GM23338 (cell line): ENCODE measurements around the gene SH3RF3. TPM values are rescaled to one million over a fixed set of nuclear protein-coding genes. Genes with fewer than 3 reads are reported as not detected.

ENCODE experiments used
- ATAC-seq: fragments of 200-7000 bp; cut with Tn5 transposase; 3 replicates; pipeline ENCODE4 v1.9.1; 2020
- DNase-seq: peaks from one replicate; pipeline ENCODE4 v3.0.0-alpha.2; 2015; ENCODE audit warnings: low spot score
- H2AFZ ChIP-seq: fragments of 200-600 bp; sonication (generic); 2 replicates; pipeline ENCODE4 v1.8.0; 2016; ENCODE audit warnings: antibody characterized with exemption, mild to moderate bottlenecking, moderate library complexity
- H3F3A ChIP-seq: fragments of 200-600 bp; sonication (generic); replicated peaks from 2 replicates; pipeline ENCODE4 v1.8.0; 2017; ENCODE audit warnings: antibody characterized with exemption, mixed run types, low read depth
- H3K27ac ChIP-seq: fragments of 200-600 bp; sonication (generic); 2 replicates; pipeline ENCODE4 v1.6.1; 2016; ENCODE audit warnings: low read depth
- H3K27me3 ChIP-seq: fragments of 200-600 bp; sonication (generic); 2 replicates; pipeline ENCODE4 v1.8.0; 2016; ENCODE audit warnings: mild to moderate bottlenecking, mixed run types, moderate library complexity; ENCODE audit not compliant: insufficient read depth
- H3K36me3 ChIP-seq: fragments of 200-600 bp; sonication (generic); 2 replicates; pipeline ENCODE4 v1.8.0; 2016; ENCODE audit warnings: mild to moderate bottlenecking; ENCODE audit not compliant: insufficient read depth
- H3K4me1 ChIP-seq: fragments of 200-600 bp; sonication (generic); 2 replicates; pipeline ENCODE4 v1.8.0; 2016; ENCODE audit warnings: mild to moderate bottlenecking, moderate library complexity; ENCODE audit not compliant: insufficient read depth
- H3K4me2 ChIP-seq: fragments of 200-600 bp; sonication (generic); 2 replicates; pipeline ENCODE4 v1.7.1; 2017; ENCODE audit warnings: mixed run types
- H3K4me3 ChIP-seq: fragments of 200-600 bp; sonication (generic); 2 replicates; pipeline ENCODE4 v1.6.1; 2016; ENCODE audit warnings: mixed run types
- H3K79me2 ChIP-seq: fragments of 200-600 bp; sonication (generic); replicated peaks from 2 replicates; pipeline ENCODE4 v1.8.0; 2017; ENCODE audit warnings: mild to moderate bottlenecking; ENCODE audit not compliant: insufficient read depth
- H3K9me2 ChIP-seq: fragments of 200-600 bp; sonication (generic); 2 replicates; pipeline ENCODE4 v1.8.0; 2017; ENCODE audit not compliant: insufficient read depth
- H4K20me1 ChIP-seq: fragments of 200-600 bp; sonication (generic); replicated peaks from 2 replicates; pipeline ENCODE4 v1.8.0; 2017; ENCODE audit warnings: mild to moderate bottlenecking; ENCODE audit not compliant: insufficient read depth
- H3K27ac Mint-ChIP-seq: 2 replicates; pipeline ENCODE4 v1.8.0; 2020; ENCODE audit warnings: inconsistent platforms, mild to moderate bottlenecking, moderate library complexity, mixed read lengths
- H3K27me3 Mint-ChIP-seq: 3 replicates; pipeline ENCODE4 v1.8.0; 2022; ENCODE audit warnings: low read depth, mild to moderate bottlenecking, moderate library complexity, mixed read lengths, inconsistent platforms; ENCODE audit not compliant: insufficient read depth, poor library complexity
- H3K36me3 Mint-ChIP-seq: 3 replicates; pipeline ENCODE4 v1.8.0; 2021; ENCODE audit warnings: low read depth, mild to moderate bottlenecking, inconsistent platforms, moderate library complexity, mixed read lengths
- H3K4me1 Mint-ChIP-seq: 3 replicates; pipeline ENCODE4 v1.8.0; 2020; ENCODE audit warnings: mild to moderate bottlenecking, inconsistent platforms, mixed read lengths
- H3K4me3 Mint-ChIP-seq: 3 replicates; pipeline ENCODE4 v1.8.0; 2021; ENCODE audit warnings: moderate library complexity, mild to moderate bottlenecking, inconsistent platforms, mixed read lengths
- H3K9me3 Mint-ChIP-seq: 3 replicates; pipeline ENCODE4 v1.8.0; 2020; ENCODE audit warnings: moderate library complexity, mild to moderate bottlenecking, inconsistent platforms, mixed read lengths
- ETS1 ChIP-seq: IDR thresholded peaks from 2 replicates; pipeline ENCODE4 v1.6.1; 2016; ENCODE audit warnings: antibody characterized with exemption
- EZH2 ChIP-seq: fragments of 200-600 bp; sonication (generic); IDR thresholded peaks from one replicate; pipeline ENCODE4 v1.8.0; 2017; ENCODE audit warnings: antibody characterized with exemption, mild to moderate bottlenecking, low read depth; ENCODE audit not compliant: unreplicated experiment
- EZH2phosphoT487 ChIP-seq: fragments of 200-600 bp; sonication (generic); IDR thresholded peaks from one replicate; pipeline ENCODE4 v1.8.1; 2018; ENCODE audit warnings: antibody characterized with exemption; ENCODE audit not compliant: unreplicated experiment
- NANOG ChIP-seq: IDR thresholded peaks from 2 replicates; pipeline ENCODE4 v1.6.1; 2016; ENCODE audit warnings: antibody characterized with exemption, borderline replicate concordance
- POLR2AphosphoS5 ChIP-seq: IDR thresholded peaks from 2 replicates; pipeline ENCODE4 v1.6.1; 2016; ENCODE audit warnings: antibody characterized with exemption, low read depth
- STAT1 ChIP-seq: IDR thresholded peaks from one replicate; pipeline ENCODE4 v1.6.1; 2016; ENCODE audit warnings: antibody characterized with exemption; ENCODE audit not compliant: unreplicated experiment
- ZNF114 ChIP-seq: fragments of 250-450 bp; sonication (Bioruptor Pico); IDR thresholded peaks from 2 replicates; pipeline ENCODE4 v1.5.0; 2020; ENCODE audit warnings: mild to moderate bottlenecking, moderate library complexity
- ZNF331 ChIP-seq: fragments of 250-450 bp; sonication (Bioruptor Pico); IDR thresholded peaks from 2 replicates; pipeline ENCODE4 v1.5.0; 2020; ENCODE audit warnings: low read depth, mild to moderate bottlenecking, moderate library complexity
- polyA plus RNA-seq: library from polyadenylated mRNA; unstranded; fragments of >200 nt; fragmentation: Nextera tagmentation; extraction: Ambion mirVana; gene quantifications from 2 replicates; pipeline ENCODE4 v1.2.1, GENCODE V29; 2016
- total RNA-seq: library from RNA; depleted of rRNA; stranded (reverse); fragments of >200 nt; shearing (Covaris generic); gene quantifications from 2 replicates; pipeline ENCODE4 v1.2.3, GENCODE V29; 2014
- TF ChIP-seq, protein P1 (sequence below): fragments of 250-450 bp; sonication (Bioruptor Pico); IDR thresholded peaks from 2 replicates; pipeline ENCODE4 v1.5.0; 2020; ENCODE audit warnings: mild to moderate bottlenecking, moderate library complexity
- TF ChIP-seq, protein P2 (sequence below): IDR thresholded peaks from one replicate; pipeline ENCODE4 v1.6.1; 2018; ENCODE audit warnings: antibody characterized with exemption; ENCODE audit not compliant: unreplicated experiment

The SH3RF3 gene
- total and polyA plus RNA-seq, 2 experiments from 2014 or later, result 0.11 to 0.63 TPM

DNA sequence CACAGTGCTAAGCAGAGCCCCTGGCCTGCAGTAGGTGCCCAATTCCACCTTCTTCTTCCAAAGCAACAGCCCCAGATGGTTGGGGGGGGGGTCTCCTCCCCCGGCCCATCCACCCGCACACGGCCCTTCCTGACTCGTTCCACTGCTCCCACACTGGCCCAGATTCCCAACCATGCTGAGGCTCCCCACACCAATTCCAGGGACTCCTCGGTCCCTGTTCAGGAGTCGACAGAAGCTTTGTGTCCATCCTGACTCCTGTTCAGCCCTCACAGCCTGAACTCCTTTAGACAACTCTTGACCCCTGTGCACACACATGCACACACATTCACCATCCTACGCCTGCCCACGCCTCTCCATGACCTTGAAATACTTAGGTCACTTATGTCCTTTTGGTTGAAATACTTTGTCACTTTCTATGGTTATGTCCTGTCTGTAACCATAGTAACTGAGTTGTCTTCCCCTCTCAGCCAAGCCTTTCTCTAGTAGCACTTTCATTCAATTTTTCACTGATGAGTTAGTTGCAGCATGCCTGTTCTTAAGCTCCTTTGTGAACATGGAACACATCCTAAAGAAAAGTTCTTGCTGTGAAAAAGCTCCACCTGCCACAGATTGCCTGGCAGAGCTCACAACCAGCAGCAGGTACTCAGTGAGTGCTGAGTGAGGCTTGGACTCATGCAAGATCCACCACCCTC, 258.9 kb downstream of the SH3RF3 start:
- H3K27ac ChIP-seq, result no peak overlapping the region

More for the DNA sequence above, 258.9 kb downstream of the SH3RF3 start:
- no peak overlapping the region for H3K4me3 ChIP-seq
- Mint-ChIP-seq H3K27me3 (peaks cover 12% of the 10 kb centered on the region), H3K4me1 (peaks cover 44% of the 10 kb centered on the region), H3K4me3 (no peak overlapping the region), H3K36me3 (no peaks in the 10 kb centered on the region), H3K9me3 (no peaks in the 10 kb centered on the region), H3K27ac (no peak overlapping the region)
- H3F3A ChIP-seq, result 0 out of 2 replicates have a peak, but pooled peaks cover 6% of the 10 kb centered on the region
- H3K4me1 ChIP-seq, result peaks cover 21% of the 10 kb centered on the region
- no peaks in the 10 kb centered on the region for H3K9me2 ChIP-seq
- DNase-seq, result no peak
- H3K36me3 ChIP-seq, result no peaks in the 10 kb centered on the region
- no peaks in the 10 kb centered on the region for H3K79me2 ChIP-seq
- no peaks in the 10 kb centered on the region for H4K20me1 ChIP-seq
- TF ChIP-seq STAT1 (no peak), EZH2 (no peak), ETS1 (no peak), ZNF114 (CRISPR knock-in tag) (no peak), EZH2phosphoT487 (no peak), ZNF331 (CRISPR knock-in tag) (no peak), NANOG (no peak), POLR2AphosphoS5 (no peak)
- TF ChIP-seq, protein P1, sequence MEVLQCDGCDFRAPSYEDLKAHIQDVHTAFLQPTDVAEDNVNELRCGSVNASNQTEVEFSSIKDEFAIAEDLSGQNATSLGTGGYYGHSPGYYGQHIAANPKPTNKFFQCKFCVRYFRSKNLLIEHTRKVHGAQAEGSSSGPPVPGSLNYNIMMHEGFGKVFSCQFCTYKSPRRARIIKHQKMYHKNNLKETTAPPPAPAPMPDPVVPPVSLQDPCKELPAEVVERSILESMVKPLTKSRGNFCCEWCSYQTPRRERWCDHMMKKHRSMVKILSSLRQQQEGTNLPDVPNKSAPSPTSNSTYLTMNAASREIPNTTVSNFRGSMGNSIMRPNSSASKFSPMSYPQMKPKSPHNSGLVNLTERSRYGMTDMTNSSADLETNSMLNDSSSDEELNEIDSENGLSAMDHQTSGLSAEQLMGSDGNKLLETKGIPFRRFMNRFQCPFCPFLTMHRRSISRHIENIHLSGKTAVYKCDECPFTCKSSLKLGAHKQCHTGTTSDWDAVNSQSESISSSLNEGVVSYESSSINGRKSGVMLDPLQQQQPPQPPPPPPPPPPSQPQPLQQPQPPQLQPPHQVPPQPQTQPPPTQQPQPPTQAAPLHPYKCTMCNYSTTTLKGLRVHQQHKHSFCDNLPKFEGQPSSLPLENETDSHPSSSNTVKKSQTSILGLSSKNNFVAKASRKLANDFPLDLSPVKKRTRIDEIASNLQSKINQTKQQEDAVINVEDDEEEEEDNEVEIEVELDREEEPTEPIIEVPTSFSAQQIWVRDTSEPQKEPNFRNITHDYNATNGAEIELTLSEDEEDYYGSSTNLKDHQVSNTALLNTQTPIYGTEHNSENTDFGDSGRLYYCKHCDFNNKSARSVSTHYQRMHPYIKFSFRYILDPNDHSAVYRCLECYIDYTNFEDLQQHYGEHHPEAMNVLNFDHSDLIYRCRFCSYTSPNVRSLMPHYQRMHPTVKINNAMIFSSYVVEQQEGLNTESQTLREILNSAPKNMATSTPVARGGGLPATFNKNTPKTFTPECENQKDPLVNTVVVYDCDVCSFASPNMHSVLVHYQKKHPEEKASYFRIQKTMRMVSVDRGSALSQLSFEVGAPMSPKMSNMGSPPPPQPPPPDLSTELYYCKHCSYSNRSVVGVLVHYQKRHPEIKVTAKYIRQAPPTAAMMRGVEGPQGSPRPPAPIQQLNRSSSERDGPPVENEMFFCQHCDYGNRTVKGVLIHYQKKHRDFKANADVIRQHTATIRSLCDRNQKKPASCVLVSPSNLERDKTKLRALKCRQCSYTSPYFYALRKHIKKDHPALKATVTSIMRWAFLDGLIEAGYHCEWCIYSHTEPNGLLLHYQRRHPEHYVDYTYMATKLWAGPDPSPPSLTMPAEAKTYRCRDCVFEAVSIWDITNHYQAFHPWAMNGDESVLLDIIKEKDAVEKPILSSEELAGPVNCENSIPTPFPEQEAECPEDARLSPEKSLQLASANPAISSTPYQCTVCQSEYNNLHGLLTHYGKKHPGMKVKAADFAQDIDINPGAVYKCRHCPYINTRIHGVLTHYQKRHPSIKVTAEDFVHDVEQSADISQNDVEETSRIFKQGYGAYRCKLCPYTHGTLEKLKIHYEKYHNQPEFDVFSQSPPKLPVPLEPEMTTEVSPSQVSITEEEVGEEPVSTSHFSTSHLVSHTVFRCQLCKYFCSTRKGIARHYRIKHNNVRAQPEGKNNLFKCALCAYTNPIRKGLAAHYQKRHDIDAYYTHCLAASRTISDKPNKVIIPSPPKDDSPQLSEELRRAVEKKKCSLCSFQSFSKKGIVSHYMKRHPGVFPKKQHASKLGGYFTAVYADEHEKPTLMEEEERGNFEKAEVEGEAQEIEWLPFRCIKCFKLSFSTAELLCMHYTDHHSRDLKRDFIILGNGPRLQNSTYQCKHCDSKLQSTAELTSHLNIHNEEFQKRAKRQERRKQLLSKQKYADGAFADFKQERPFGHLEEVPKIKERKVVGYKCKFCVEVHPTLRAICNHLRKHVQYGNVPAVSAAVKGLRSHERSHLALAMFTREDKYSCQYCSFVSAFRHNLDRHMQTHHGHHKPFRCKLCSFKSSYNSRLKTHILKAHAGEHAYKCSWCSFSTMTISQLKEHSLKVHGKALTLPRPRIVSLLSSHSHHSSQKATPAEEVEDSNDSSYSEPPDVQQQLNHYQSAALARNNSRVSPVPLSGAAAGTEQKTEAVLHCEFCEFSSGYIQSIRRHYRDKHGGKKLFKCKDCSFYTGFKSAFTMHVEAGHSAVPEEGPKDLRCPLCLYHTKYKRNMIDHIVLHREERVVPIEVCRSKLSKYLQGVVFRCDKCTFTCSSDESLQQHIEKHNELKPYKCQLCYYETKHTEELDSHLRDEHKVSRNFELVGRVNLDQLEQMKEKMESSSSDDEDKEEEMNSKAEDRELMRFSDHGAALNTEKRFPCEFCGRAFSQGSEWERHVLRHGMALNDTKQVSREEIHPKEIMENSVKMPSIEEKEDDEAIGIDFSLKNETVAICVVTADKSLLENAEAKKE (CRISPR knock-in tag), result no peak
- TF ChIP-seq, protein P2, sequence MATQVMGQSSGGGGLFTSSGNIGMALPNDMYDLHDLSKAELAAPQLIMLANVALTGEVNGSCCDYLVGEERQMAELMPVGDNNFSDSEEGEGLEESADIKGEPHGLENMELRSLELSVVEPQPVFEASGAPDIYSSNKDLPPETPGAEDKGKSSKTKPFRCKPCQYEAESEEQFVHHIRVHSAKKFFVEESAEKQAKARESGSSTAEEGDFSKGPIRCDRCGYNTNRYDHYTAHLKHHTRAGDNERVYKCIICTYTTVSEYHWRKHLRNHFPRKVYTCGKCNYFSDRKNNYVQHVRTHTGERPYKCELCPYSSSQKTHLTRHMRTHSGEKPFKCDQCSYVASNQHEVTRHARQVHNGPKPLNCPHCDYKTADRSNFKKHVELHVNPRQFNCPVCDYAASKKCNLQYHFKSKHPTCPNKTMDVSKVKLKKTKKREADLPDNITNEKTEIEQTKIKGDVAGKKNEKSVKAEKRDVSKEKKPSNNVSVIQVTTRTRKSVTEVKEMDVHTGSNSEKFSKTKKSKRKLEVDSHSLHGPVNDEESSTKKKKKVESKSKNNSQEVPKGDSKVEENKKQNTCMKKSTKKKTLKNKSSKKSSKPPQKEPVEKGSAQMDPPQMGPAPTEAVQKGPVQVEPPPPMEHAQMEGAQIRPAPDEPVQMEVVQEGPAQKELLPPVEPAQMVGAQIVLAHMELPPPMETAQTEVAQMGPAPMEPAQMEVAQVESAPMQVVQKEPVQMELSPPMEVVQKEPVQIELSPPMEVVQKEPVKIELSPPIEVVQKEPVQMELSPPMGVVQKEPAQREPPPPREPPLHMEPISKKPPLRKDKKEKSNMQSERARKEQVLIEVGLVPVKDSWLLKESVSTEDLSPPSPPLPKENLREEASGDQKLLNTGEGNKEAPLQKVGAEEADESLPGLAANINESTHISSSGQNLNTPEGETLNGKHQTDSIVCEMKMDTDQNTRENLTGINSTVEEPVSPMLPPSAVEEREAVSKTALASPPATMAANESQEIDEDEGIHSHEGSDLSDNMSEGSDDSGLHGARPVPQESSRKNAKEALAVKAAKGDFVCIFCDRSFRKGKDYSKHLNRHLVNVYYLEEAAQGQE, result no peak
- no peak overlapping the region for H3K4me2 ChIP-seq
- H2AFZ ChIP-seq, result no peak overlapping the region
- ATAC-seq, result no peak
- H3K27me3 ChIP-seq, result no peaks in the 10 kb centered on the region
